OCI-LY7 (cell line): Measurements from ENCODE around the gene BANF2. TPM values are rescaled to one million over a fixed set of nuclear protein-coding genes. Genes with fewer than 3 reads are reported as not detected.
A peak's percentile ranks its signal among the peaks of the same experiment; 100 is the strongest.

ENCODE experiments used
- BruUV-seq: library from RNA; stranded (reverse); fragments of 400-500 nt; replicated peaks from 2 replicates; lab custom pipeline; 2021; lab: Mats Ljungman, UMichigan
- CTCF ChIA-PET: fragments of 300-600 bp; sonication (Branson Sonifier 250); formaldehyde crosslinking; loops from one replicate; lab custom pipeline; 2022; ENCODE audit warnings: antibody characterized with exemption; ENCODE audit not compliant: unreplicated experiment; lab: Charles Lee
- POLR2A ChIA-PET: fragments of 300-600 bp; sonication (Branson Sonifier 250); formaldehyde crosslinking; loops from one replicate; lab custom pipeline; 2022; ENCODE audit warnings: antibody characterized with exemption; lab: Charles Lee
- DNase-seq: peaks from one replicate; pipeline ENCODE4 v3.0.0-alpha.2; 2015; ENCODE audit warnings: low spot score
- H2AFZ ChIP-seq: fragments of 200-600 bp; sonication (generic), shearing (Covaris generic); 2 replicates; pipeline ENCODE4 v1.6.1; 2014; ENCODE audit warnings: mild to moderate bottlenecking, antibody characterized with exemption, low read length, moderate library complexity
- H3K27ac ChIP-seq: fragments of 200-600 bp; sonication (generic); 2 replicates; pipeline ENCODE4 v1.5.1; 2014; ENCODE audit warnings: mixed run types, low read depth, mild to moderate bottlenecking, moderate library complexity, low read length, inconsistent platforms; ENCODE audit not compliant: poor library complexity, severe bottlenecking
- H3K36me3 ChIP-seq: fragments of 200-600 bp; sonication (generic); 2 replicates; pipeline ENCODE4 v1.6.1; 2014; ENCODE audit warnings: mild to moderate bottlenecking, antibody characterized with exemption, low read length, moderate library complexity, mixed read lengths; ENCODE audit not compliant: insufficient read depth
- H3K4me1 ChIP-seq: fragments of 200-600 bp; sonication (generic); 2 replicates; pipeline ENCODE4 v1.5.1; 2014; ENCODE audit warnings: mild to moderate bottlenecking, low read length; ENCODE audit not compliant: insufficient read depth, poor library complexity, severe bottlenecking
- H3K4me2 ChIP-seq: fragments of 200-600 bp; sonication (generic); 2 replicates; pipeline ENCODE4 v1.6.1; 2014; ENCODE audit warnings: mild to moderate bottlenecking, low read length
- H3K4me3 ChIP-seq: fragments of 200-600 bp; sonication (generic); 2 replicates; pipeline ENCODE4 v1.5.1; 2014; ENCODE audit warnings: mild to moderate bottlenecking, low read depth, low read length; ENCODE audit not compliant: poor library complexity, severe bottlenecking
- H3K79me2 ChIP-seq: fragments of 200-600 bp; sonication (generic); 2 replicates; pipeline ENCODE4 v1.6.1; 2016; ENCODE audit warnings: low read depth, mild to moderate bottlenecking, low read length, moderate library complexity, mixed read lengths; ENCODE audit not compliant: insufficient read depth
- H3K9me2 ChIP-seq: fragments of 200-600 bp; sonication (generic); 2 replicates; pipeline ENCODE4 v1.6.1; 2016; ENCODE audit warnings: mild to moderate bottlenecking, low read length, mixed read lengths; ENCODE audit not compliant: insufficient read depth
- H3K9me3 ChIP-seq: fragments of 200-600 bp; sonication (generic); 2 replicates; pipeline ENCODE4 v1.6.1; 2014; ENCODE audit warnings: mild to moderate bottlenecking, mixed run types, low read length, mixed read lengths
- H4K20me1 ChIP-seq: fragments of 200-600 bp; sonication (generic); 2 replicates; pipeline ENCODE4 v1.6.1; 2014; ENCODE audit warnings: mild to moderate bottlenecking, antibody characterized with exemption, low read length, moderate library complexity, mixed read lengths; ENCODE audit not compliant: insufficient read depth
- EZH2phosphoT487 ChIP-seq: fragments of 200-600 bp; sonication (generic); IDR thresholded peaks from 2 replicates; pipeline ENCODE4 v1.6.1; 2018; ENCODE audit warnings: low read depth, borderline replicate concordance, mild to moderate bottlenecking, mixed run types, antibody characterized with exemption, low read length, moderate library complexity, mixed read lengths
- intact Hi-C: fragments of 100-400 bp; cut with micrococcal nuclease; formaldehyde crosslinking; loops from one replicate; pipeline ENCODE4 v1.10.0; 2022; ENCODE audit not compliant: unreplicated experiment
- total RNA-seq, 2 experiments: library from RNA; depleted of rRNA in 1 of 2; stranded (reverse); fragments of >200 nt in 1 of 2; shearing (Covaris generic) in 1 of 2; gene quantifications; 2 replicates each; pipeline ENCODE4 v1.2.3, GENCODE V29; 2014 to 2022
- TF ChIP-seq, protein P1 (sequence below): fragments of 200-600 bp; sonication (generic); conservative IDR thresholded peaks from 2 replicates; pipeline ENCODE4 v1.5.1; 2014; ENCODE audit warnings: mild to moderate bottlenecking, antibody characterized with exemption, low read length, moderate library complexity, mixed read lengths

Gene BANF2
- total RNA-seq, 2 experiments from 2014 or later = not detected

DNA sequence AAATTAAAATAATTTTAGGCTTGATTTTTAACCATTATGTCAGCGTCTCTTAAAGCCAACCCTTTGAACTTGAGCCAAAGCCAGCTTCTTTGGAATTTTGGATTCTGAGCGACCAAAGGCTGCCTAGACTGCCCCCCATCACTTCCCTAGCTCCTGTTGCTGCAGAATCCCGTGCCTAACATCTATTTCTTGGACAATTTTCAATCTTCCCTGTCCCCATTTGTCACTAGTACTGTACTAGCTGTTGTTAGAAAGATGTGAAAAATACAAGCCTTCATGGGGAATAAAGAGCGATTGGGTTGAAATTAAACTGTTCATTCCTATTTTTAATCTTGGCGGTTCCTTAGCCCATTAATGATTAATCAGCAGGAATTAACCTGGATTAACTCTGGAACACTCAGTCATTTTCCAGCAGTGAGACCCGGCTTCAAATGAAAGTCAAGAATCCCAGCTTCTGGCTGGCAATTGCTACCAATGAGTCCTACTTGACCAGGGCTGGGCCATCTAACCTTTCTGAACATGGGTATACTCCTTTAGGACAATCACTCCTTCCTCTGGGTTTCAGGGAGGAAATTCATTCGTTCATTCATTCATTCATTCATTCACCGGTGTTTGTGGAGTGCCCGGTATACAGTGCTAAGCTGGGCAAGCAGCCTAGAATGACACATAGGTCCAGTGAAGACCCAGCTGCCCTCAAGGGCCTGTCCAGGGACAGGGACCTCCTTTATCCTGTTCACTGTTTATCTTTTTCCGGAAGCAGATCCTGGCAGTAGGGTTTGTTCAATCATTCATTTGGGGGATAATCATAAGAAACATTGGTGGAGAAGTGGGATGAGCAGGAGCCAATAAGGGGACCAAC lies 16.3 kb upstream of the BANF2 start:
- ChIA-PET CTCF (interaction anchor here (1.1 to 1.2 kb wide), 4 partner anchors 33 to 337 kb away, joined by 3 to 6 read pairs (median 3); no protein-coding TSS in a partner anchor), POLR2A (interaction anchor here (0.6 to 1.7 kb wide), 9 partner anchors 9 to 348 kb away, joined by 3 to 5 read pairs (median 3); no protein-coding TSS in a partner anchor)
- Histone ChIP-seq H4K20me1 (peaks cover 8% of the 10 kb centered on the region), H3K9me2 (no peaks in the 10 kb centered on the region), H2AFZ (no peak overlapping the region; the same call in 1 of the 2 replicates), H3K36me3 (no peaks in the 10 kb centered on the region), H3K4me3 (no peak overlapping the region), H3K9me3 (no peaks in the 10 kb centered on the region), H3K4me2 (peak overlapping the region; percentile 54), H3K27ac (no peak overlapping the region), H3K4me1 (peaks cover 15% of the 10 kb centered on the region), H3K79me2 (no peaks in the 10 kb centered on the region)
- TF ChIP-seq, protein P1, sequence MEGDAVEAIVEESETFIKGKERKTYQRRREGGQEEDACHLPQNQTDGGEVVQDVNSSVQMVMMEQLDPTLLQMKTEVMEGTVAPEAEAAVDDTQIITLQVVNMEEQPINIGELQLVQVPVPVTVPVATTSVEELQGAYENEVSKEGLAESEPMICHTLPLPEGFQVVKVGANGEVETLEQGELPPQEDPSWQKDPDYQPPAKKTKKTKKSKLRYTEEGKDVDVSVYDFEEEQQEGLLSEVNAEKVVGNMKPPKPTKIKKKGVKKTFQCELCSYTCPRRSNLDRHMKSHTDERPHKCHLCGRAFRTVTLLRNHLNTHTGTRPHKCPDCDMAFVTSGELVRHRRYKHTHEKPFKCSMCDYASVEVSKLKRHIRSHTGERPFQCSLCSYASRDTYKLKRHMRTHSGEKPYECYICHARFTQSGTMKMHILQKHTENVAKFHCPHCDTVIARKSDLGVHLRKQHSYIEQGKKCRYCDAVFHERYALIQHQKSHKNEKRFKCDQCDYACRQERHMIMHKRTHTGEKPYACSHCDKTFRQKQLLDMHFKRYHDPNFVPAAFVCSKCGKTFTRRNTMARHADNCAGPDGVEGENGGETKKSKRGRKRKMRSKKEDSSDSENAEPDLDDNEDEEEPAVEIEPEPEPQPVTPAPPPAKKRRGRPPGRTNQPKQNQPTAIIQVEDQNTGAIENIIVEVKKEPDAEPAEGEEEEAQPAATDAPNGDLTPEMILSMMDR = no peak
- no TSS peak for BruUV-seq
- intact Hi-C loops = no loop called here
- no peak for DNase-seq

DNA sequence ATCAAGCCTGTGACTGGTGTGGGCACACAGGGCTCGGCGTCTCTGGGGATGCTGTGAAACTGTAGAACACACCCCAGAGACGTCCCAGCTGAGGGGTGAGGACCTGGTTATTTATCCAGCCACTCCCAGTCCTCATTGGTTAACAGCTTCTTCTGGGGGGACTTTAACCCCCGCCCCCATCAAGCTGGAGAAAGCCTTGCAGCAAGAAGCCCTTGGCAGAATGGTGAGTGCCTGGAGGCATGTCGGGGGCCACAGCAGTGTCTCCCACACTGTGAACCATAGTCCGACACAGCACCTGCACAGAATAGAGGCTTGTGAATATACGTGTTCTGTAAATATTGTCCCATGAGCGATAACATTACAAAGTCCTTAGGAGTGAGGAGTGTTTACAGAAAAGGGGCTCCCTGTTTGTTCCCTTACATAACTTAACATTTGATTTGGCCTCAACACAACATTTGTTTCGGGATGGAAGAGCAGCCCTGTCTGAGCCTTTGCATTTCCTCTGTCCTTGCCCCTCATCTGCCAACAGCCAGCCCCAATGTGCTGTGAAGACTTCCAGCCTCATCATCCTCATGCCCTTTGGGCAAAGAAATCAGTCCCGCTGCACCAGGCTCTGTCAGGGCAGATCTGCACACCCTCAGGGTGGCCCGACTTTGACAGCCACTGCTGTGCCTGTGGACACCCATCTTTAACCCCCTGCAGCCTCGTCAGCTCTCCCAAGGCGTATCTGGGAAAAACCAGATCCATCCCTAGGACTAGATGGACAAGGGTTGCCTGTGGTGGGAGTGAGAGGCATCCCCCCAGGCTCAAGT lies 15.5 kb upstream of the BANF2 start:
- Histone ChIP-seq H3K4me1 (peaks cover 15% of the 10 kb centered on the region), H3K79me2 (no peaks in the 10 kb centered on the region), H2AFZ (no peak overlapping the region), H3K27ac (no peak overlapping the region), H3K9me2 (no peaks in the 10 kb centered on the region), H3K36me3 (no peaks in the 10 kb centered on the region), H3K9me3 (no peaks in the 10 kb centered on the region), H4K20me1 (peaks cover 8% of the 10 kb centered on the region), H3K4me3 (no peak overlapping the region), H3K4me2 (no peak overlapping the region)
- POLR2A ChIA-PET = no interaction called here
- no TSS peak for BruUV-seq
- no peak for TF ChIP-seq EZH2phosphoT487
- TF ChIP-seq, protein P1 = no peak
- CTCF ChIA-PET = no interaction called here
- DNase-seq = no peak
- intact Hi-C loops = no loop called here
